GM12878 (cell line): Measurements from ENCODE around the gene PHLPP1. TPM values are rescaled to one million over a fixed set of nuclear protein-coding genes. Genes with fewer than 3 reads are reported as not detected.

ENCODE experiments used
- ATAC-seq: fragments of 200-7000 bp; cut with Tn5 transposase; 3 replicates; pipeline ENCODE4 v1.9.1; 2020; ENCODE audit warnings: mild to moderate bottlenecking, moderate library complexity
- BruUV-seq: library from RNA; stranded (reverse); fragments of 400-500 nt; replicated peaks from 2 replicates; lab custom pipeline; 2021; lab: Mats Ljungman, UMichigan
- CTCF ChIA-PET: fragments of 300-600 bp; sonication (Branson Sonifier 250); formaldehyde crosslinking; extraction: SDS; loops from one replicate; lab custom pipeline; 2021; ENCODE audit warnings: inconsistent platforms; lab: Yijun Ruan, JAX
- POLR2A ChIA-PET: fragments of 350-600 bp; formaldehyde crosslinking; extraction: SDS; loops from one replicate; lab custom pipeline; 2021; ENCODE audit warnings: inconsistent platforms; lab: Charles Lee
- RAD21 ChIA-PET: fragments of 300-600 bp; sonication (Branson Sonifier 250); formaldehyde crosslinking; loops from one replicate; lab custom pipeline; 2023; ENCODE audit warnings: antibody characterized with exemption; ENCODE audit not compliant: unreplicated experiment; lab: Charles Lee
- SMC1A ChIA-PET: fragments of 300-600 bp; sonication (Branson Sonifier 250); formaldehyde crosslinking; loops from one replicate; lab custom pipeline; 2023; ENCODE audit not compliant: unreplicated experiment, uncharacterized antibody; lab: Charles Lee
- DNase-seq: peaks from one replicate; pipeline ENCODE4 v3.0.0-alpha.2; 2011; ENCODE audit warnings: low read depth, low spot score
- FAIRE-seq: peaks from 3 replicates; lab custom pipeline; 2011; peaks lifted over from hg19 to GRCh38; lab: Jason Lieb, UNC
- H2AFZ ChIP-seq: 2 replicates; pipeline ENCODE4 v1.6.0; 2011; ENCODE audit warnings: low read depth, low read length, control low read depth; ENCODE audit not compliant: control insufficient read depth
- H3K27ac ChIP-seq: 2 replicates; pipeline ENCODE4 v1.5.1; 2011; ENCODE audit warnings: control low read depth; ENCODE audit not compliant: control insufficient read depth, insufficient read depth
- H3K27me3 ChIP-seq, 2 experiments: replicated peaks in 1 of 2; 2 replicates each; pipeline versions ENCODE4 v1.6.0 to v1.6.1; 2011; ENCODE audit warnings: low read length in 1 of 2; ENCODE audit not compliant: control insufficient read depth in 2 of 2, insufficient read depth in 2 of 2
- H3K36me3 ChIP-seq, 2 experiments: 2 replicates each; pipeline ENCODE4 v1.5.1; 2011; ENCODE audit warnings: low read length in 1 of 2; ENCODE audit not compliant: control insufficient read depth in 2 of 2, insufficient read depth in 2 of 2
- H3K4me1 ChIP-seq: 2 replicates; pipeline ENCODE4 v1.6.1; 2011; ENCODE audit warnings: mild to moderate bottlenecking, low read length, moderate library complexity, mixed read lengths; ENCODE audit not compliant: control insufficient read depth, insufficient read depth
- H3K4me2 ChIP-seq: 2 replicates; pipeline ENCODE4 v1.6.0; 2011; ENCODE audit warnings: control low read depth; ENCODE audit not compliant: control insufficient read depth, insufficient read depth
- H3K4me3 ChIP-seq: fragments of 200-600 bp; sonication (generic); 2 replicates; pipeline ENCODE4 v1.5.1; 2016
- H3K79me2 ChIP-seq: 2 replicates; pipeline ENCODE4 v1.6.0; 2011; ENCODE audit warnings: low read length; ENCODE audit not compliant: control insufficient read depth, insufficient read depth
- H3K9ac ChIP-seq: 2 replicates; pipeline ENCODE4 v1.8.0; 2011; ENCODE audit warnings: low read length, control low read depth, mixed read lengths; ENCODE audit not compliant: control insufficient read depth, insufficient read depth
- H3K9me3 ChIP-seq: replicated peaks from 3 replicates; pipeline ENCODE4 v1.5.1; 2011; ENCODE audit warnings: mild to moderate bottlenecking, low read length; ENCODE audit not compliant: control insufficient read depth, insufficient read depth
- H4K20me1 ChIP-seq: 2 replicates; pipeline ENCODE4 v1.6.0; 2011; ENCODE audit not compliant: control insufficient read depth, insufficient read depth
- BCL11A ChIP-seq: IDR thresholded peaks from 2 replicates; pipeline ENCODE4 v1.6.1; 2011; ENCODE audit warnings: low read depth, low read length
- HCFC1 ChIP-seq: fragments of 150-350 bp; IDR thresholded peaks from 2 replicates; pipeline ENCODE4 v1.6.1; 2014; ENCODE audit warnings: low read length
- SIN3A ChIP-seq: IDR thresholded peaks from 2 replicates; pipeline ENCODE4 v1.6.1; 2012; ENCODE audit warnings: low read depth, low read length, improper control_type of control experiment
- SREBF1 ChIP-seq: IDR thresholded peaks from 2 replicates; pipeline ENCODE4 v1.6.1; 2012; ENCODE audit warnings: mild to moderate bottlenecking, low read length
- WGBS: methylation state at CpG from one replicate; pipeline ENCODE4 v1.1.6; 2016; ENCODE audit warnings: low lambda C conversion rate; ENCODE audit not compliant: insufficient replicate concordance, insufficient coverage; ENCODE audit errors: missing lambda C conversion rate; 5-methylcytosine and 5-hydroxymethylcytosine counted together
- in situ Hi-C: fragments of 300-500 bp; cut with MboI; formaldehyde crosslinking; loops from 9 replicates; pipeline ENCODE4 v1.14.3; 2018; ENCODE audit warnings: mixed read lengths
- intact Hi-C: fragments of 100-400 bp; cut with micrococcal nuclease; formaldehyde crosslinking; loops from one replicate; pipeline ENCODE4 v1.14.2; 2022; ENCODE audit not compliant: unreplicated experiment
- polyA plus RNA-seq, 11 experiments: library from polyadenylated mRNA; depleted of rRNA in 4 of 11; unstranded in 6 of 11; stranded (reverse) in 5 of 11; fragments of >200 nt; fragmentation: Nextera tagmentation in 4 of 11; fragmentation: Illumina TruSeq in 1 of 11; extraction: Ambion mirVana in 4 of 11; extraction: Trizol in 1 of 11; gene quantifications; 1 replicate in 1 of 11; 2 replicates in 10 of 11; pipeline versions ENCODE4 v1.2.1 to v1.2.3, GENCODE V29; 2011 to 2016; ENCODE audit warnings: inconsistent platforms in 2 of 11, missing spikeins in 2 of 11, low read depth in 1 of 11
- total RNA-seq, 4 experiments: library from RNA; depleted of rRNA in 3 of 4; stranded (reverse); fragments of >200 nt in 3 of 4; fragmentation: Illumina TruSeq in 1 of 4; extraction: Trizol in 1 of 4; gene quantifications; 2 replicates each; pipeline versions ENCODE4 v1.2.1 to v1.2.3, GENCODE V29; 2013 to 2021
- TF ChIP-seq, protein P1 (sequence below): fragments of 450-650 bp; IDR thresholded peaks from 2 replicates; pipeline ENCODE4 v1.6.1; 2017; ENCODE audit warnings: mild to moderate bottlenecking, moderate library complexity

Gene PHLPP1
- total and polyA plus RNA-seq, 10 of the 15 experiments (the other 5 are each of a cell fraction or from before 2014, with no cell fraction given), result 0.42 to 7.0 (median 1.9) TPM

DNA sequence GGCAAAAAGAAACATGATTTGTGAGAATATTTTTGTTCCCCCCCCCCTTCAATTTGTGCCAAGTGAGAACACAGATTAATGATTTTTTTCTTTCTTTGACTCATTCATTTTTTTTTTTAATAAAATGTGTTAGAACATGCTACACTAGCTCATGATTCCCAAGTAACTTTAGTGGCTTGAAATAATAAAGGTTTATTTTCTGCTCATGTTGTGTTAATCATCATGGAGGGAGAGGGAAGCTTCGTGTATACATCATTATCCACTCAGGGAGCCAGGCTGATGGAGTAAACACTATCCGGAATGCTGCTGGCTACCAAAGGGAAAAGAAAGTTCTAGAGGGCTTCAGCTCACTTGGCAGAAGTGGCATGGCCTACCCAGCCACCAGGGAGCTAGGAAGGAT lies 40.6 kb downstream of the PHLPP1 start:
- Histone ChIP-seq H3K9ac (no peak overlapping the region), H4K20me1 (no peaks in the 10 kb centered on the region), H3K27me3 (no peaks in the 10 kb centered on the region), H3K4me2 (no peak overlapping the region), H3K4me3 (no peak overlapping the region), H3K79me2 (no peaks in the 10 kb centered on the region; the same call in 1 of the 2 replicates), H3K36me3 (no peaks in the 10 kb centered on the region), H3K4me1 (no peaks in the 10 kb centered on the region; the same call in 1 of the 2 replicates), H3K9me3 (no peaks in the 10 kb centered on the region), H3K27ac (no peak overlapping the region), H2AFZ (no peak overlapping the region)
- no peak for FAIRE-seq
- 65% methylated on average over 2 of the region's 2 CpGs for WGBS
- ATAC-seq, result no peak
- ChIA-PET SMC1A (interaction anchor here (0.6 kb wide), 1 partner anchor 439 kb away, joined by 4 read pairs; no protein-coding TSS in a partner anchor), POLR2A (interaction anchor here (1.6 kb wide), 1 partner anchor 12 kb away, joined by 3 read pairs; no protein-coding TSS in a partner anchor), RAD21 (no interaction called here), CTCF (interaction anchor here (0.8 to 1.4 kb wide), 2 partner anchors 11 to 34 kb away, joined by 3 to 5 read pairs; no protein-coding TSS in a partner anchor)
- in situ Hi-C loops, result no loop called here
- TF ChIP-seq SIN3A (no peak), BCL11A (no peak), SREBF1 (no peak), HCFC1 (no peak)
- TF ChIP-seq, protein P1, sequence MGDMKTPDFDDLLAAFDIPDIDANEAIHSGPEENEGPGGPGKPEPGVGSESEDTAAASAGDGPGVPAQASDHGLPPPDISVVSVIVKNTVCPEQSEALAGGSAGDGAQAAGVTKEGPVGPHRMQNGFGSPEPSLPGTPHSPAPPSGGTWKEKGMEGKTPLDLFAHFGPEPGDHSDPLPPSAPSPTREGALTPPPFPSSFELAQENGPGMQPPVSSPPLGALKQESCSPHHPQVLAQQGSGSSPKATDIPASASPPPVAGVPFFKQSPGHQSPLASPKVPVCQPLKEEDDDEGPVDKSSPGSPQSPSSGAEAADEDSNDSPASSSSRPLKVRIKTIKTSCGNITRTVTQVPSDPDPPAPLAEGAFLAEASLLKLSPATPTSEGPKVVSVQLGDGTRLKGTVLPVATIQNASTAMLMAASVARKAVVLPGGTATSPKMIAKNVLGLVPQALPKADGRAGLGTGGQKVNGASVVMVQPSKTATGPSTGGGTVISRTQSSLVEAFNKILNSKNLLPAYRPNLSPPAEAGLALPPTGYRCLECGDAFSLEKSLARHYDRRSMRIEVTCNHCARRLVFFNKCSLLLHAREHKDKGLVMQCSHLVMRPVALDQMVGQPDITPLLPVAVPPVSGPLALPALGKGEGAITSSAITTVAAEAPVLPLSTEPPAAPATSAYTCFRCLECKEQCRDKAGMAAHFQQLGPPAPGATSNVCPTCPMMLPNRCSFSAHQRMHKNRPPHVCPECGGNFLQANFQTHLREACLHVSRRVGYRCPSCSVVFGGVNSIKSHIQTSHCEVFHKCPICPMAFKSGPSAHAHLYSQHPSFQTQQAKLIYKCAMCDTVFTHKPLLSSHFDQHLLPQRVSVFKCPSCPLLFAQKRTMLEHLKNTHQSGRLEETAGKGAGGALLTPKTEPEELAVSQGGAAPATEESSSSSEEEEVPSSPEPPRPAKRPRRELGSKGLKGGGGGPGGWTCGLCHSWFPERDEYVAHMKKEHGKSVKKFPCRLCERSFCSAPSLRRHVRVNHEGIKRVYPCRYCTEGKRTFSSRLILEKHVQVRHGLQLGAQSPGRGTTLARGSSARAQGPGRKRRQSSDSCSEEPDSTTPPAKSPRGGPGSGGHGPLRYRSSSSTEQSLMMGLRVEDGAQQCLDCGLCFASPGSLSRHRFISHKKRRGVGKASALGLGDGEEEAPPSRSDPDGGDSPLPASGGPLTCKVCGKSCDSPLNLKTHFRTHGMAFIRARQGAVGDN, result no peak
- DNase-seq, result no peak
- no TSS peak for BruUV-seq
- intact Hi-C loops, result no loop called here
